Left hindlimb (tissue), 1 donor: Measurements from ENCODE around the gene TMEM14B.
A peak's percentile ranks its signal among the peaks of the same experiment; 100 is the strongest.
"Not testable (repeated sequence)": the region's sequence is repeated elsewhere in the genome, so short reads cannot be mapped to it uniquely, and the experiment has no call there.

Experiments
- DNase-seq: peaks from one replicate; pipeline ENCODE4 v3.0.0-alpha.2; 2018

TMEM14B gene

DNA sequence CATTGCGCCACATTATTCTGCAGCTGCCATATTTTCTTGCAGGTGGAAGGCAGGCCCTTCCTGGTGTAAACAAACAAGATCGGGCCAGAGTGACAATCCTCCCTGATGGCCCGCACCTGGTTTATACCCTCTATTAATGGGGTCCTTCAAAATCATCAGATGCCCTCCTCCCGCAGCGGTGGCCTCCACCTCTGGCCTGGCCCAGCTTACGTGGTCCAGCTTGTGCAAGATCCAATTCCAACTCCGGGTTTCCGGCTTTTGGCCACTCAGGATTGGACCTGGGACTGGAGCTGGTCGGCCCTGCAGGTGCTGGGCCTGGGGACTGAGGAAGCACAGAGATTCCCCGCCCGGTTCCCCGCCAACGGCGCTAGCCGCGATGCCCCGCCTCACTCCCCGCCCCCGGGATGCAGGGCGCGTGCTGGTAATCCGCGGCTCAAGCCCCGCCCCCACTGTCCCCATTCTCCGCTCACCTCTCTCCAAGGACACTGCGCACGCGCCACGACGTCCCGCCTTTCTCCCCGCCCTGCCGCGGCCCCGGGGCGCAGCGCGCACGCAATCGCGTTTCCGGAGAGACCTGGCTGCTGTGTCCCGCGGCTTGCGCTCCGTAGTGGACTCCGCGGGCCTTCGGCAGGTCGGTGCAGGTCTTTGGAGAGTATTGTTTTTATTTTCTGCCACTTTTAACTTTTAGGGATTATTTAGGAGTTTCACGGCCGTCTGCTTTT, at the start of gene TMEM14B:
Gene TMEM14B, plus strand, starts transcription at position 555 of the 722 bp plus-strand sequence. CDS start 1,441 bp downstream, outside the sequence.
- DNase-seq = peak; percentile 99

DNA sequence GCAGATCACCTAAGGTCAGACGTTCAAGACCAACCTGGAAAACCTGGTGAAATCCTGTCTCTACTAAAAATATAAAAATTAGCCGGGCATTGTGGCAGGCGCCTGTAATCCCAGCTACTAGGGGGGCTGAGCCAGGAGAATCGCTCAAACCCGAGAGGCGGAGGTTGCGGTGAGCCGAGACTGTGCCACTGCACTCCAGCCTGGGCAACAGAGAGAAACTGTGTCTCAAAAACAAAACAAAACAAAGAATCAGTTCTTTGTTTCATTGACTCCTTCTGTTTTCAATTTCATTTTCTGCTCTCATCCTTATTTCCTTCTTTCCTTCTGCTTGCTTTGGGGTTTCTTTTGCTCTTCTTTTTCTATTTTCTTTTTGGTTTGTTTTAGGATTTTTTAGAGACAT, 33.6 kb upstream of the TMEM14B start:
- no peak for DNase-seq

GRCh38 chr6:10719296-10719963, 28.2 kb upstream of the TMEM14B start:
- no peak for DNase-seq

DNA sequence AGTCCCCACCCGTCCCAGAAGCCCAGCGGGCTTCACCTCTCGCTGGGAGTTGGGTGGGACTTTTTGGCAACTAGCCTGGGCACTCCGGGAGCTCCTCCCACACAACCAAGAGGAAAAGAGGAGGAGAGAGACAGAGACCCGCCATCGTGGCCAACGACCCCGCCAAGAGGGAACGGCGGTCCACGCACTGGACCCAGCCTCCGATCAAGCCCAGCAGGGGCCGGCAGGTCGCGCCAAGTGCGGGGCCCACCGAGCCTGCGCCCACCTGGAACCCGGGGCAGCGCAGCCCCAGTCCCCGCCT, 27.7 kb upstream of the TMEM14B start:
- peak; percentile 62 for DNase-seq

- peak; percentile 74 for DNase-seq
Measured at GRCh38 chr6:10720265-10720959, 27.2 kb upstream of the TMEM14B start.

DNA sequence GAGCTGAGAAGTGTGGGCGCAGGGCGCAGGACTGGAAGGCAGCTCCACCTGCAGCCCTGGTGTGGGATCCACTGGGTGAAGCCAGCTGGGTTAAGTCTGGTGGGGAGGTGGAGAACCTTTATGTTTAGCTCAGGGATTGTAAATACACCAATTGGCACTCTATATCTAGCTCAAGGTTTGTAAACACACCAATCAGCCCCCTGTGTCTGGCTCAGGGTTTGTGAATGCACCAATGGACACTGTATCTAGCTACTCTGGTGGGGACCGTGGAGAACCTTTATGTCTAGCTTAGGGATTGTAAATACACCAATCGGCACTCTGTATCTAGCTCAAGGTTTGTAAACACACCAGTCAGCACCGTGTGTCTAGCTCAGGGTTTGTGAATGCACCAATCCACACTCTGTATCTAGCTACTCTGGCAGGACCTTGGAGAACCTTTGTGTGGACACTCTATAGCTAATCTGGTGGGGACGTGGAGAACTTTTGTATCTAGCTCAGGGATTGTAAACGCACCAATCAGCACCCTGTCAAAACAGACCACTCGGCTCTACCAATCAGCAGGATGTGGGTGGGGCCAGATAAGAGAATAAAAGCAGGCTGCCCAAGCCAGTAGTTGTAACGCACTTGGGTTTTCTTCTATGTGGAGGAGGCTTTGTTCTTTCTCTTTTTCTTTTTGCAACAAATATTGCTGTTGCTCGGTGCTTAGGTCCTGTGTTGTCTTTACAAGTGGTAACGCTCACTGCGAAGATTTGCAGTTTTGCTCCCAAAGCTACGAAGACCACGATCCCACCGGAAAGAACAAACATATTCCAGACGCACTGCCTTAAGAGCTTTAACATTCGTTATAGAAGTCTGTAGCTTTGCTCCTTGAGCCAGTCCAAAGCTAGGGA, 26.4 kb upstream of the TMEM14B start:
- DNase-seq = not testable (repeated sequence)

- no peak for DNase-seq
Measured at GRCh38 chr6:10721850-10722569, 25.6 kb upstream of the TMEM14B start.

DNA sequence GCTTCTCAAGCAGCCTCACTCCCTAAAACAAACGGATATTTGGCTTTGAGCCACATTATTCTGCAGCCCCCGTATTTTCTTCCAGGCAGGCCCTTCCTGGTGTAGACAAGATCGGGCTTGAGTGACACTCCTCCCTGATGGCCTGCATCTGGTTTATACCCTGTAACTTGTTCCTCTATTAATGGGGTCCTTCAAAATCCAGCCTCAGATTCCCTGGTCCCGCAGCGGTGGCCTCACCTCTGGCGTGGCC, 25.1 kb upstream of the TMEM14B start:
- no peak for DNase-seq

- DNase-seq = peak; percentile 99
Measured at GRCh38 chr6:10722820-10723566, 24.6 kb upstream of the TMEM14B start, which contains the start of gene TMEM14C. TMEM14C (plus strand) TSS chr6:10723070; CDS start chr6:10724614, 1,544 bp downstream.

DNA sequence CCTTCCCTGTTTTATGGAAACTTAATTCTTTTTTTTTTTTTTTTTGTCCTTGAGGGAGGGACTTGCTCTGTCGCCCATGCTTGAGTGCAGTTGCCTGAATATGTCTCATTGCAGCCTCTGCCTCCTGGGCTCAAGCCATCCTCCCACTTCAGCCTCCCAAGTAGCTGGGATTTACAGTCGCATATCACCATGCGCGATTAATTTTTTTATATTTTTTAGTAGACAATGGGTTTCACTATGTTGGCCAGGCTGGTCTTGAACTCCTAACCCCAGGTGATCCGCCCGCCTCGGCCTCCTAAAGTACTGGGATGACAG, 24.1 kb upstream of the TMEM14B start:
- peak; percentile 45 for DNase-seq

DNA sequence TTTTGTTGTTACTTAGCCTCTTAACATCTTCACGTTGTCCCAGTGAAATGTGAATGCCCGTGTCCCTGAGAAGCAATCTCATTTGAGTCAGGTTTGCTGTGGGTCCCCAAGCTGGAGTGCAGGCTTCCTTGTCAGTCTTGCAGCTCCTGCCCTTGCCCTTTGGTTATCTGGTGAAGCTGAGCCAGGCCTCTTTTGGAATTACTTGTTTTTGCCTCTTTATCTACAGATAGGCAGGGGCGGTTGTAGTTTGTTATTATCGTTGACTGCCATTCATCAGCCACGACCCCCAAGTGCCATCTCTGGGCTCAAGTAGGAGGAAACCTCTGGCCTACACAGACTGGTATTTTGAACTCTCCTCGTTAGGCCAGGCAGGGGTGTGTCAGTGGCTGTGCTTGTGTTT, 22.6 kb upstream of the TMEM14B start:
- no peak for DNase-seq

DNA sequence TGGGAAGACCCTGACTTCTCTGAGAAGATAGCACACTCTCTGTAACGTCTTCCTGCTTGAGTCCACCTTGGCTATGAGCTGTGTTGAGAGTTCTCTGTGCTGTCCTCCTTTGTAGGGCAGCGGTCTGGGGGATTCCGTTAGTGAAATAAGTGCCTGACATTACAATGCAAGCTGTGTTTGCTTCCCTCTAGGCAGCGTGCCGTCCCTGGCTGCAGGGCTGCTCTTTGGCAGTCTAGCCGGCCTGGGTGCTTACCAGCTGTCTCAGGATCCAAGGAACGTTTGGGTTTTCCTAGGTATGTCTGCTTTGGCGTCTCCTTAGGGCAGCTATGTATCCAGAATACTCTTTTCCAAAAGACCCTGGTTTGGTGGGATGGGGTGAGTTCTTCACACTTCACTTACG, 21.9 kb upstream of the TMEM14B start:
- no peak for DNase-seq

- DNase-seq = no peak
Measured at GRCh38 chr6:10730254-10730653, 17.4 kb upstream of the TMEM14B start.

- DNase-seq = no peak
Measured at GRCh38 chr6:10733151-10733715, 14.4 kb upstream of the TMEM14B start.

DNA sequence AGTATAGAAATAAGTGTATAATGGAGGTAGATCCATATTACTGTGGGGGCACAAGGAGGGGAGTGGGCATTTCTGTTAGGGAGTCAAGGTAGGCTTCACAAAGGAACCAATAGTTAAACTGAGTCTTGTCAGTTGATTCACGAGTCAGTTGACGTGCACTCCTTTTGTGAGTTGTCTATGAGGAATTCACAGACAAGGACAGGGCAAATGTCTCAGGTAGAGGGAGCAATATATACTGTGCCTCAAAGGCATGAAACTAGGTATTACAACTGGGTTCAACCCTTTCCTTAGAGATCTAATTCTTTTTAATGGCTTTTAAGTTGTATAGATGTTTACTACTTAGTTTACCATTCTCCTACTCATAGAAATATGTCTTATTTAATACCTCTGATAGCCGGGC, 13.7 kb upstream of the TMEM14B start:
- no peak for DNase-seq

DNA sequence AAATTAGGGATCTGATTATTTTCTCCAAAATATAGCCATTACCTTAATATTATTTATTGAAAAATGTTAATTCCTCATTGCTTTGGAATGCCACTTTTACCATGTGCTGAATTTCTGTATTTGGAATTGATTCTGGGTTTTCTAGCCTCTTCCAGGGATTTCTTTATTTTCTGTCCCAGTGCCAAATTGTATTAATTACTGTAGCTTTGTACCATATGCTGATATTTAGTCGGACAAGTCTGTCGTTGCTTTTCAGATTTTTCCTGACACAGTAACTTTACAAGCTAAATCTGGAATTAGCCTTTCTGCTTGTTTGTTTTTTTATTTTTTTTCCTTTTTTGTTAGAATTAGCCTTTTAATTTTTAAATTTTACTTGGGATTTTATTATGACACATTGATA, 10.9 kb upstream of the TMEM14B start:
- DNase-seq = no peak

GRCh38 chr6:10740061-10740460, 7.5 kb upstream of the TMEM14B start:
- DNase-seq = no peak

- DNase-seq = not testable (repeated sequence)
Measured at GRCh38 chr6:10741643-10742042, 6.0 kb upstream of the TMEM14B start.

DNA sequence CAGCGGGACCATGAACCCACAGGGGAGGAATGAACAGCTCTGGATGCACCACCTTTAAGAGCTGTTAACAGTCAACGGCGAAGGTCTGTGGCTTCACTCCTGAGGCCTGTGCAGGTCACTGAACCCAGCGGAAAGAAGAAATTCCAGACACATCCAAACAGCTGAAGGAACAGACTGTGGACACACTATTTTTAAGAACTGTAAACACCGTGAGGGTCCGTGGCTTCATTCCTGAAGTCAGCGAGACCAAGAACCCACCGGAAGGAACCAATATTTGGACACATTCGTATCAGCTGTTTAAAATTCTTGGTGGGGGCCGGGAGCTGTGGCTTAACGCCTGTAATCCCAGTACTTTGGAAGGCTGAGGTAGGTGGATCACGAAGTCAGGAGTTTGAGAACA, 5.4 kb upstream of the TMEM14B start:
- no peak for DNase-seq

- DNase-seq = no peak
Measured at GRCh38 chr6:10743515-10743914, 4.1 kb upstream of the TMEM14B start.

- DNase-seq = no peak
Measured at GRCh38 chr6:10745116-10745515, 2.5 kb upstream of the TMEM14B start.

GRCh38 chr6:10746915-10747250, 722 bp upstream of the TMEM14B start:
- DNase-seq = no peak
